RKO (cell line): ENCODE data around the gene JDP2.
"Not testable (repeated sequence)": the region's sequence is repeated elsewhere in the genome, so short reads cannot be mapped to it uniquely, and the experiment has no call there.

Experiments used
- DNase-seq: peaks from one replicate; pipeline ENCODE4 v3.0.0-alpha.2; 2016; ENCODE audit warnings: low spot score

The JDP2 gene

GRCh38 chr14:75456069-75456996 is 28.5 kb downstream of the JDP2 start:
- no peak for DNase-seq

DNA sequence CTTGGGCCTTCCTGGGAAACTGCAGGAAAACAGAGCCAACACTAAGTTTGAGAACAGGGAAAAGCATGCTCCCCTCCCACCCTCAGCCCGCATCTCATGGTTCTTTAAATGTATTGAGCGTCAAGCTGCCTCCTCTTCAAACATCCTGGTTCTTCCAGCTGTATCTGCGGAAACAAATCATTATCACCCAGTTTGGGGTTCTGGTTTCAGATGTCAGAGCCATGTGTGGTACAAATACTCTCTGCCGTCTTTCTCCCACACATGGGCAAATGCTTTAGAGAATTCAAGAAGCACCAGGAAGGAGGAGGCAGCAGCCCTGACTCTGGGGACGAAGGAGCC is 29.1 kb downstream of the JDP2 start:
- no peak for DNase-seq

GRCh38 chr14:75457648-75458165 is 29.9 kb downstream of the JDP2 start:
- no peak for DNase-seq

DNA sequence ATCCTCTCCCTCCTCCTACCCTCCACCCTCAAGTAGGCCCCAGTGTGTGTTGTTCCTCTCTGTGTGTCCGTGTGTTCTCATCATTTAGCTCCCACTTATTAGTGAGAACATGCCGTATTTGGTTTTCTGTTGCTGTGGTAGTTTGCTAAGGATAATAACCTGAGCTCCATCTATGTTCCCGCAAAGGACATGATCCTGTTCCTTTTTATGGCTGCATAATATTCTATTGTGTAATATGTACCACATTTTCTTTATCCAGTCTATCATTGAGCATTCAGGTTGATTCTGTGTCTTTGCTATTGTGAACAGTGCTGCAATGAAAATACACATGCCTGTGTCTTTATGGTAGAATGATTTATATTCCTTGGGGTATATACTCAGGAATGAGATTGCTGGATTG is 30.5 kb downstream of the JDP2 start:
- no peak for DNase-seq

DNA sequence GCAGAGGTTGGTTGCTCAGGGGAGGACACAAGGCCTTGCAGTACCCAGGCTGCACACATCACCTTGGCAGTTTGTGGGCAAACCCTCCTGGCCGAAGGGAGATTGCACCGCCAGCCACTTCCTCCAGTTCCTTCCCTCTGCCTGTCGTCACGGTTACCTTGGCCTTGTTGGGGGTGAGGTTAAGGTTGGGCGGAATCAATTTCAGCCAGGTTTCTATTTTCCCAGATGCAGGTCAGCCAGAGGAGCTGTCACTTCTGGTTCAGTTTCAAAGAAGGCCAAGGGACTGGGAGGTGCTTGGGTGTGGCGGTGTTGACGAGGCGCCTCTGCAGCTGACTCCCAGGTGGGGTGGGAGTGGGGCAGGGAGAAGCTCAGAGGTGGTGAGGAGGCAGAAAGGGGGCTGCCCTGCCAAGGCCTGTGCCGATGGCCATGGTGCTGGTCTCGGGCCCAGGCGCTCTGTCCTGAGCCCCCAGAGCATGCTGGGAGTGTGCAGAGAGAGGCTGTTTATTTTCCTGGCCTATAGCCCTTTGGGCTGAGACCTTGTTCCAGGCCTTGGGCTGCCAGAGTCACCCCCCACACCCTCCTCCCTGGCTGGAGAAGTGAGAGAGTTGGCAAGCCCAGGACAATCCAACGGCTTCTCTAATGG is 31.4 kb downstream of the JDP2 start:
- no peak for DNase-seq

GRCh38 chr14:75459791-75460190 is 32.0 kb downstream of the JDP2 start:
- no peak for DNase-seq

- DNase-seq: no peak
Observed at GRCh38 chr14:75460394-75460793, 32.6 kb downstream of the JDP2 start.

DNA sequence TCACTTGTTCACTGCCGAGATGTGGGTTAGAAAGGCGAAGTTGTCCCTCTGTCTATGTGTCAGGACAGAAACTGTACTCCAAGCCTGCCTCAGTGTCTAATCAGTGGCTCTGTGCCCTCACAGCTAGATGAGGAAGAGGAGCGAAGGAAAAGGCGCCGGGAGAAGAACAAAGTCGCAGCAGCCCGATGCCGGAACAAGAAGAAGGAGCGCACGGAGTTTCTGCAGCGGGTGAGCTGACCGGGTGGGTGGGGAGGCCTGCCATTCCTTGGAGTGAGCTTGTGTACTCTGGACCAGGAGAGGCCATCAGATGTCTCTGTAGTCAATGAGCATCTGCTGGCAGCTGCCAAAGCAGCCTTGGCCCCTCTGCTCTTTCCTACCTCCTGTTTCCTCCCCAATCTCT is 33.5 kb downstream of the JDP2 start:
- DNase-seq: no peak

- no peak for DNase-seq
Observed at GRCh38 chr14:75461755-75462349, 34.0 kb downstream of the JDP2 start.

- DNase-seq: no peak
Observed at GRCh38 chr14:75464626-75465025, 36.8 kb downstream of the JDP2 start.

DNA sequence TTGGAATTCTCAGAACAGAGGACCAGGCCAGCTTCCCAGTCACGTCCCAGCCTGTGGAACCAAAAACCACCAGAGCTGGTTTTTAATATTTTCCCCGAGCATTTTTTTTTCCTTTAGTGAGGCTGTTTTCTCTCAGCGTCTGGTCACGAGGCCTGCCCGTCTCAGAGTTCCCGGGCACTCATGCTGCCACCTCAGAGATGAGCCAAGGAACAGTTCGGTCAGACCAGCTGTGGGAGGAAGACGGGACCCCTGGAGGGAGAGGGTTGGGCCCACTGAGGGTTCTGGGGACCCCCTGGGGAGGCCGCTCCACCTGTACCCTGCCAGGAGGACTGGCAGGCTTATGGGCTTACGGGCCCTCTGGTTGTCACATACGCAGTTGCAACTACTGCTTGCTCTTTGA is 39.9 kb downstream of the JDP2 start:
- DNase-seq: no peak

- DNase-seq: no peak
Observed at GRCh38 chr14:75469164-75469563, 41.3 kb downstream of the JDP2 start.

DNA sequence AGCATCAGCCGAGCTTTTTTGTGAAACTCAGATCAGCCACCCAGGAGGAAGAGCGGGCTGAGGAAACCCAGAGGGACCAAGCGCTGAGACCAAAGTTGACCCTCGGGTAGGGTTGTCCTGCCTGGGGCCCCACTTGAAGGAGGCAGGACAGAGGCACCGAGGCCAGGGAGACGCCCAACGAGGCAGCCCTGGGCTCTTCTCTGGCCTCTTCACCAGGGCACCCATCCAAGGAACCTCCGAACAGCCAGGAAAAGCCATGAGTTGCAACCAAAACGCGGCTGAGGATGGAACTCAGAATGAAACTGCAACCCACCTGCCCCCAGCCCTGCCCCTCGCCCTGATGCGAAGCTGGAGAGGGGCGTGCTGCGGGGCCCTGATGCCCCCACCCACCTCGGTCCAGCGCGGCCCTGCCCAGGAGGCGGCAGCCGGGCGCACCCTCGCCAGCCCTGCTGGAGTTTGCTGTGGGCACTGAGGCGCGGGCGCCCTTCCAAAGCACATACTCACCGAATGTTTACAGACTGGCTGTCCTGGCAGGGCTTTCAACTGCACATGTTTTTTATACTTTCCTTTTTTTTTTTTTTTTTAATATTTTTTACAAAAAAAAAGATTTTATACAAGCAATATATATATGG is 41.9 kb downstream of the JDP2 start:
- no peak for DNase-seq

- no peak for DNase-seq
Observed at GRCh38 chr14:75470238-75470797, 42.5 kb downstream of the JDP2 start.

GRCh38 chr14:75471059-75471458 is 43.2 kb downstream of the JDP2 start:
- DNase-seq: no peak

GRCh38 chr14:75474127-75474526 is 46.3 kb downstream of the JDP2 start:
- not testable (repeated sequence) for DNase-seq

- DNase-seq: no peak
Observed at GRCh38 chr14:75476274-75476995, 48.6 kb downstream of the JDP2 start.

DNA sequence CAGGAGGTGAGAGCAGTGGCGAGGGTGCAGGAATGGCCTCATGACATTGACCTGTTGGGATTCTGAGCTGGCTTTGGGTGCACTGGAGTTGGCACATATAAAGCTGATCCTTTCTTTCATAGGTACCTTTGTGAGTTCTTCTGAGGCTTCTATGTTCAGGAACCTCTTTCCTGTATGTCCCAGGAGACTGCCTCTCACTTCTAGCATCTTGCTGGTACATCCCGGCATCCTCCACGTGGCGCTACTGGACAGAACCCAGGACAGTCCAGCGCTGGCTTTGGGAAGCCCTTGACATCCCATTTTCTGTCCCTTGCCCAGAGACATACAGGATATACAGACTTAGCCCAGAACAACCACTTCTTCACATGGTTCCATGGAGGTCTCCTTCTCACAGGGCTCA is 50.1 kb downstream of the JDP2 start:
- DNase-seq: no peak

GRCh38 chr14:75479770-75480600 is 52.2 kb downstream of the JDP2 start:
- DNase-seq: no peak

GRCh38 chr14:75482366-75482765 is 54.5 kb downstream of the JDP2 start:
- DNase-seq: no peak
